Mesenchymal stem cell (in vitro differentiated cells and primary cell): Measurements from ENCODE around the gene VPS13A. TPM values are rescaled to one million over a fixed set of nuclear protein-coding genes. Genes with fewer than 3 reads are reported as not detected.

ENCODE experiments used
- DNase-seq: peaks from one replicate; pipeline ENCODE4 v3.0.0-alpha.2; 2013
- H2AFZ ChIP-seq: one replicate; pipeline ENCODE4 v1.6.1; 2013; ENCODE audit warnings: low read depth, mild to moderate bottlenecking, control low read depth, inconsistent platforms, low read length, moderate library complexity
- H2AK5ac ChIP-seq: 2 replicates; pipeline ENCODE4 v1.6.1; 2013; ENCODE audit warnings: low read length, moderate library complexity, mild to moderate bottlenecking, inconsistent platforms; ENCODE audit not compliant: severe bottlenecking
- H2BK120ac ChIP-seq: one replicate; pipeline ENCODE4 v1.6.1; 2013; ENCODE audit warnings: low read depth, mild to moderate bottlenecking, inconsistent platforms, low read length, moderate library complexity
- H2BK12ac ChIP-seq, 2 experiments: one replicate each; pipeline ENCODE4 v1.6.1; 2013; ENCODE audit warnings: inconsistent platforms in 2 of 2, low read length in 2 of 2, mild to moderate bottlenecking in 2 of 2, moderate library complexity in 2 of 2, control low read depth in 1 of 2
- H2BK15ac ChIP-seq: one replicate; pipeline ENCODE4 v1.6.1; 2013; ENCODE audit warnings: mild to moderate bottlenecking, low read depth, inconsistent platforms; ENCODE audit not compliant: poor library complexity, severe bottlenecking
- H2BK5ac ChIP-seq: 2 replicates; pipeline ENCODE4 v1.6.1; 2013; ENCODE audit warnings: low read depth, mild to moderate bottlenecking, low read length, control low read depth, inconsistent platforms; ENCODE audit not compliant: poor library complexity, severe bottlenecking
- H3K14ac ChIP-seq, 2 experiments: one replicate each; pipeline ENCODE4 v1.6.1; 2013; ENCODE audit warnings: inconsistent platforms in 2 of 2, low read length in 2 of 2, control low read depth in 1 of 2, mild to moderate bottlenecking in 1 of 2, moderate library complexity in 1 of 2
- H3K18ac ChIP-seq, 2 experiments: one replicate each; pipeline ENCODE4 v1.6.1; 2013; ENCODE audit warnings: inconsistent platforms in 2 of 2, low read length in 2 of 2, control low read depth in 1 of 2, low read depth in 1 of 2, mild to moderate bottlenecking in 1 of 2
- H3K23ac ChIP-seq, 2 experiments: one replicate each; pipeline ENCODE4 v1.6.1; 2013; ENCODE audit warnings: inconsistent platforms in 2 of 2, low read length in 2 of 2, mild to moderate bottlenecking in 2 of 2, moderate library complexity in 2 of 2, control low read depth in 1 of 2
- H3K27ac ChIP-seq: 2 replicates; pipeline ENCODE4 v1.5.1; 2013; ENCODE audit warnings: mild to moderate bottlenecking, moderate library complexity, low read length, control low read depth, inconsistent platforms; ENCODE audit not compliant: poor library complexity, severe bottlenecking
- H3K27me3 ChIP-seq, 2 experiments: 2 replicates each; pipeline versions ENCODE4 v1.6.1 to v1.7.0; 2013; ENCODE audit warnings: low read length in 2 of 2, mild to moderate bottlenecking in 2 of 2, moderate library complexity in 2 of 2, control low read depth in 1 of 2, inconsistent platforms in 1 of 2; ENCODE audit not compliant: control insufficient read depth in 1 of 2, insufficient read depth in 1 of 2
- H3K36me3 ChIP-seq, 2 experiments: 2 replicates each; pipeline versions ENCODE4 v1.6.1 to v1.7.0; 2013; ENCODE audit warnings: low read length in 2 of 2, control low read depth in 1 of 2, inconsistent platforms in 1 of 2, low read depth in 1 of 2, mild to moderate bottlenecking in 1 of 2; ENCODE audit not compliant: insufficient read depth in 2 of 2, control insufficient read depth in 1 of 2
- H3K4ac ChIP-seq, 2 experiments: one replicate each; pipeline ENCODE4 v1.6.1; 2013; ENCODE audit warnings: inconsistent platforms in 2 of 2, low read length in 2 of 2, mild to moderate bottlenecking in 2 of 2, moderate library complexity in 2 of 2, control low read depth in 1 of 2, low read depth in 1 of 2
- H3K4me1 ChIP-seq: 2 replicates; pipeline ENCODE4 v1.6.1; 2013; ENCODE audit warnings: low read depth, low read length, control low read depth; ENCODE audit not compliant: control insufficient read depth, insufficient read depth
- H3K4me2 ChIP-seq: 2 replicates; pipeline ENCODE4 v1.6.1; 2013; ENCODE audit warnings: low read length, mild to moderate bottlenecking, inconsistent platforms; ENCODE audit not compliant: poor library complexity, severe bottlenecking
- H3K4me3 ChIP-seq, 2 experiments: 2 replicates each; pipeline versions ENCODE4 v1.5.1 to v1.7.0; 2013; ENCODE audit warnings: low read length in 2 of 2, mild to moderate bottlenecking in 2 of 2, control low read depth in 1 of 2, low read depth in 1 of 2; ENCODE audit not compliant: insufficient read depth in 1 of 2
- H3K79me1 ChIP-seq: replicated peaks from 2 replicates; pipeline ENCODE4 v1.6.1; 2013; ENCODE audit warnings: mild to moderate bottlenecking, control low read depth, low read length, inconsistent platforms; ENCODE audit not compliant: poor library complexity, severe bottlenecking
- H3K9ac ChIP-seq: 2 replicates; pipeline ENCODE4 v1.7.0; 2013; ENCODE audit warnings: mild to moderate bottlenecking, low read length, moderate library complexity
- H3K9me3 ChIP-seq: 2 replicates; pipeline ENCODE4 v1.7.0; 2013; ENCODE audit warnings: mild to moderate bottlenecking, low read length; ENCODE audit not compliant: control insufficient read depth
- H4K8ac ChIP-seq: one replicate; pipeline ENCODE4 v1.6.1; 2013; ENCODE audit warnings: inconsistent platforms, mild to moderate bottlenecking, low read length, moderate library complexity
- H4K91ac ChIP-seq: one replicate; pipeline ENCODE4 v1.6.1; 2013; ENCODE audit warnings: mild to moderate bottlenecking, low read length, inconsistent platforms
- WGBS: methylation state at CpG from one replicate; pipeline ENCODE4 v1.1.7; 2013; ENCODE audit warnings: mixed read lengths; 5-methylcytosine and 5-hydroxymethylcytosine counted together
- polyA plus RNA-seq, 2 experiments: library from polyadenylated mRNA; stranded (reverse); fragments of 200-250 nt; gene quantifications; one replicate each; pipeline ENCODE4 v1.2.3, GENCODE V29; 2013

Gene VPS13A
- polyA plus RNA-seq (2013, experiment 1 of 2) = 13.6 TPM
- polyA plus RNA-seq (2013, experiment 2 of 2) = 11.8 TPM

DNA sequence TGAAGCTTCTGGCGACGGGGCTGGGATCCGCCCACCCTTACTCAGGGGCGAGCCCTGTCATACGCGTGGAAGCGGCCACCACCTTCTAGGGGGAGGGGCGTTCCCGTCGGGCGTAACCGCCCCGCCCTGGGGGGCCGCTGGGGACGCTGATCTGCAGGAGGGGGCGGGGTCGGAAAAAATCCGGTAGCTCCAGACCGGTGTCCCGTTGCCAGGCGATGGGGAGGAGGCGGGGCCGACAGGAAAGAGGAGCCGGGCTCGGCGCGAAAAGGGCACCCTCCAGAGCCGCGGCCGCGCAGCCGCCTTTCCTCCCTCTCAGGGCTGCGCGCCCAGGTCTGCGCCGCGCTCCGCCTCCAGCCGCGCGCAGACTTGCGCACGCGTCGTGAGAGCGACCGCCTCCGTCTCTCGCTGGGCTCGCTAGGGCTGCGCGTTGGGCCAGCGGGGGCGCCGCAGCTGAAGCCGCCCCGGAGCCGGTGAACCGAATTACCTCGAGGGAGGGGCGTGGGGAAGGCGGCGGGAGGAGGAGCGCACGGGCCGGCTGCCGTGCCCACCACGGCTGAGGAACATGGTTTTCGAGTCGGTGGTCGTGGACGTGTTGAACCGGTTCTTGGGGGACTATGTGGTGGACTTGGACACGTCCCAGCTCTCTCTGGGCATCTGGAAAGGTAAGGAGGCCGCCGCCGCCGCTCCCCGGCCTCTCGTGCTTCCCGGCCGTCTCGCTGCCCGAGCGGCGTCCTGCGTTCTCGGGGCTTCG, at the start of gene VPS13A:
Gene VPS13A, plus strand, starts transcription at position 392 of the 751 bp plus-strand sequence. Its CDS starts 171 bp downstream, at position 563.
- H3K4ac ChIP-seq = no peak within 1 kb of the TSS
- WGBS = under 1% methylated on average over 66 of the region's 89 CpGs
- peak; percentile 92 for DNase-seq
- peak within 1 kb of the TSS; percentile 55 for H4K8ac ChIP-seq
- H3K18ac ChIP-seq = peak within 1 kb of the TSS; percentile 44 to 96
- H3K4me1 ChIP-seq = peaks cover 4% of the 10 kb centered on the region
- H2BK15ac ChIP-seq = peak within 1 kb of the TSS; percentile 44
- H3K4me3 ChIP-seq = peak within 1 kb of the TSS; percentile 95 to 96
- no peak within 1 kb of the TSS for H2BK5ac ChIP-seq
- no peaks in the 10 kb centered on the region for H3K9me3 ChIP-seq
- H4K91ac ChIP-seq = no peak within 1 kb of the TSS
- peaks cover 3% of the 10 kb centered on the region for H3K79me1 ChIP-seq
- H2AK5ac ChIP-seq = no peak within 1 kb of the TSS
- peak within 1 kb of the TSS in 1 of 2 experiments; percentile 79 for H3K23ac ChIP-seq
- H2AFZ ChIP-seq = peak within 1 kb of the TSS; percentile 49
- H3K36me3 ChIP-seq = no peaks in the 10 kb centered on the region
- H3K4me2 ChIP-seq = peak within 1 kb of the TSS; percentile 86
- H3K14ac ChIP-seq = peak within 1 kb of the TSS in 1 of 2 experiments; percentile 95
- peak within 1 kb of the TSS; percentile 18 for H3K27ac ChIP-seq
- no peaks in the 10 kb centered on the region for H3K27me3 ChIP-seq
- H2BK12ac ChIP-seq = peak within 1 kb of the TSS in 1 of 2 experiments; percentile 77
- H3K9ac ChIP-seq = peak within 1 kb of the TSS; percentile 89
- H2BK120ac ChIP-seq = no peak within 1 kb of the TSS

GRCh38 chr9:77128125-77128789, 49.1 kb upstream of the VPS13A start:
- Histone ChIP-seq H3K9me3 (no peaks in the 10 kb centered on the region), H2BK120ac (no peak overlapping the region), H2AK5ac (no peak overlapping the region), H4K91ac (no peak overlapping the region), H3K4me2 (no peak overlapping the region), H3K4me1 (no peaks in the 10 kb centered on the region), H3K18ac (no peak overlapping the region), H3K79me1 (no peaks in the 10 kb centered on the region), H3K14ac (no peak overlapping the region), H3K36me3 (no peaks in the 10 kb centered on the region), H3K27me3 (peaks cover 12 to 17% of the 10 kb centered on the region in 2 experiments), H2BK15ac (no peak overlapping the region), H3K27ac (no peak overlapping the region), H3K9ac (no peak overlapping the region), H2AFZ (no peak overlapping the region), H2BK5ac (no peak overlapping the region), H3K23ac (no peak overlapping the region), H3K4me3 (no peak overlapping the region), H4K8ac (no peak overlapping the region), H2BK12ac (no peak overlapping the region), H3K4ac (no peak overlapping the region)
- WGBS = 22% methylated on average over 1 of the region's 1 CpG
- no peak for DNase-seq

- H3K4me2 ChIP-seq = no peak overlapping the region
- H4K91ac ChIP-seq = no peak overlapping the region
- no peak overlapping the region for H3K23ac ChIP-seq
- no peaks in the 10 kb centered on the region for H3K9me3 ChIP-seq
- no peak overlapping the region for H2AK5ac ChIP-seq
- no peak overlapping the region for H3K14ac ChIP-seq
- no peak overlapping the region for H2AFZ ChIP-seq
- 26% methylated on average over 4 of the region's 5 CpGs for WGBS
- H3K4ac ChIP-seq = no peak overlapping the region
- no peak overlapping the region for H3K27ac ChIP-seq
- no peak overlapping the region for H2BK12ac ChIP-seq
- no peaks in the 10 kb centered on the region for H3K36me3 ChIP-seq
- no peak for DNase-seq
- H3K27me3 ChIP-seq = peaks cover 14 to 22% of the 10 kb centered on the region in 2 experiments
- H3K4me1 ChIP-seq = no peaks in the 10 kb centered on the region
- H2BK120ac ChIP-seq = no peak overlapping the region
- H3K4me3 ChIP-seq = no peak overlapping the region
- no peaks in the 10 kb centered on the region for H3K79me1 ChIP-seq
- no peak overlapping the region for H2BK15ac ChIP-seq
- H4K8ac ChIP-seq = no peak overlapping the region
- no peak overlapping the region for H3K18ac ChIP-seq
- no peak overlapping the region for H3K9ac ChIP-seq
- H2BK5ac ChIP-seq = no peak overlapping the region
These were observed 45.9 kb upstream of the VPS13A start for GRCh38 chr9:77131399-77131798.

DNA sequence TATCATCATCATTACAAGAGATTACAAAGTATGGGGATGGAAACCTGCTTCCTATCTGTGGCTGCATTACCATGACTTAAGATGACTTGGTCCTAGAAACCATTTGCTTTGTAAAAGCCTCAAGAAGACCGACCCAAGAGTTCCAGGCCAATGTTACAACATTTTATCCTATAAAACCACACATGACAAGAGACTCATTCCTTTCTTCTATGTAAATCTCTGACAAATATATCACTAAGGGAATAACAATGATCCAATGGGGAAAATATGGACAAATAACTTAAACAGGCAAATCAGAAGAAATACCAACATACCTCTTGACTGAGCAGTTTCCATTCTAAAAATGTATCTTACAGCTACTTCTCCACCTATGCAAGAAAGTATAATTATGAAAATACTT, 44.3 kb upstream of the VPS13A start:
- Histone ChIP-seq H3K36me3 (no peaks in the 10 kb centered on the region), H2BK12ac (no peak overlapping the region), H3K4me2 (no peak overlapping the region), H3K18ac (no peak overlapping the region), H3K4me3 (no peak overlapping the region), H3K79me1 (no peaks in the 10 kb centered on the region), H4K91ac (no peak overlapping the region), H3K4me1 (no peaks in the 10 kb centered on the region), H2AK5ac (no peak overlapping the region), H2BK120ac (no peak overlapping the region), H3K14ac (no peak overlapping the region), H3K9me3 (no peaks in the 10 kb centered on the region), H2BK15ac (no peak overlapping the region), H4K8ac (no peak overlapping the region), H3K4ac (no peak overlapping the region), H3K23ac (no peak overlapping the region), H3K27ac (no peak overlapping the region), H3K27me3 (peaks cover 18 to 22% of the 10 kb centered on the region in 2 experiments), H2AFZ (no peak overlapping the region), H2BK5ac (no peak overlapping the region), H3K9ac (no peak overlapping the region)
- DNase-seq = no peak
- WGBS = 56% methylated on average over 1 of the region's 1 CpG
